Smooth muscle cell (in vitro differentiated cells): ENCODE results near the gene MAPT. TPM values are rescaled to one million over a fixed set of nuclear protein-coding genes. Genes with fewer than 3 reads are reported as not detected.

Source experiments
- DNase-seq: peaks from one replicate; lab custom pipeline; 2025; ENCODE audit not compliant: unreplicated experiment; lab: John Stamatoyannopoulos, UW
- H2AFZ ChIP-seq: fragments of 200-600 bp; sonication (generic); 2 replicates; pipeline ENCODE4 v1.6.0; 2016; ENCODE audit warnings: antibody characterized with exemption, low read depth, mild to moderate bottlenecking
- H3F3A ChIP-seq: fragments of 200-600 bp; sonication (generic); 2 replicates; pipeline ENCODE4 v1.6.0; 2017; ENCODE audit warnings: antibody characterized with exemption, low read depth
- H3K27ac ChIP-seq: fragments of 200-600 bp; sonication (generic); 2 replicates; pipeline ENCODE4 v1.5.1; 2016; ENCODE audit warnings: low read depth, mild to moderate bottlenecking
- H3K27me3 ChIP-seq: fragments of 200-600 bp; sonication (generic); 2 replicates; pipeline ENCODE4 v1.6.1; 2016; ENCODE audit warnings: low read depth, mild to moderate bottlenecking
- H3K36me3 ChIP-seq: fragments of 200-600 bp; sonication (generic); 2 replicates; pipeline ENCODE4 v1.5.1; 2016; ENCODE audit warnings: low read depth
- H3K4me1 ChIP-seq: fragments of 200-600 bp; sonication (generic); 2 replicates; pipeline ENCODE4 v1.5.1; 2016; ENCODE audit warnings: low read depth
- H3K4me2 ChIP-seq: fragments of 200-600 bp; sonication (generic); 2 replicates; pipeline ENCODE4 v1.6.0; 2016; ENCODE audit warnings: mild to moderate bottlenecking
- H3K4me3 ChIP-seq: fragments of 200-600 bp; sonication (generic); 2 replicates; pipeline ENCODE4 v1.5.1; 2016; ENCODE audit warnings: mild to moderate bottlenecking
- H3K79me2 ChIP-seq: fragments of 200-600 bp; sonication (generic); 2 replicates; pipeline ENCODE4 v1.6.0; 2016; ENCODE audit warnings: low read depth, mild to moderate bottlenecking
- H3K9ac ChIP-seq: fragments of 200-600 bp; sonication (generic); 2 replicates; pipeline ENCODE4 v1.6.0; 2016; ENCODE audit warnings: low read depth
- H3K9me3 ChIP-seq: fragments of 200-600 bp; sonication (generic); replicated peaks from 2 replicates; pipeline ENCODE4 v1.5.1; 2016; ENCODE audit warnings: low read depth
- H4K20me1 ChIP-seq: fragments of 200-600 bp; sonication (generic); 2 replicates; pipeline ENCODE4 v1.6.0; 2016; ENCODE audit warnings: low read depth
- WGBS: methylation state at CpG from one replicate; pipeline ENCODE4 v1.1.7; 2016; ENCODE audit warnings: low lambda C conversion rate; 5-methylcytosine and 5-hydroxymethylcytosine counted together
- polyA plus RNA-seq: library from polyadenylated mRNA; unstranded; fragments of >200 nt; fragmentation: Nextera tagmentation; extraction: Ambion mirVana; gene quantifications from 2 replicates; pipeline ENCODE4 v1.2.1, GENCODE V29; 2016
- total RNA-seq: library from RNA; depleted of rRNA; stranded (reverse); fragments of >200 nt; gene quantifications from 2 replicates; pipeline ENCODE4 v1.2.3, GENCODE V29; 2014
- TF ChIP-seq, protein P1 (sequence below): fragments of 200-600 bp; sonication (generic); IDR thresholded peaks from 2 replicates; pipeline ENCODE4 v1.5.1; 2017; ENCODE audit warnings: borderline replicate concordance, mild to moderate bottlenecking, antibody characterized with exemption; ENCODE audit not compliant: insufficient read depth, poor library complexity, severe bottlenecking

Gene MAPT
- total and polyA plus RNA-seq, 2 experiments from 2014 or later: 0.49 to 1.7 TPM

GRCh38 chr17:45850468-45850867, 43.9 kb upstream of the MAPT start:
- no peak overlapping the region for H3K9ac ChIP-seq
- TF ChIP-seq, protein P1, sequence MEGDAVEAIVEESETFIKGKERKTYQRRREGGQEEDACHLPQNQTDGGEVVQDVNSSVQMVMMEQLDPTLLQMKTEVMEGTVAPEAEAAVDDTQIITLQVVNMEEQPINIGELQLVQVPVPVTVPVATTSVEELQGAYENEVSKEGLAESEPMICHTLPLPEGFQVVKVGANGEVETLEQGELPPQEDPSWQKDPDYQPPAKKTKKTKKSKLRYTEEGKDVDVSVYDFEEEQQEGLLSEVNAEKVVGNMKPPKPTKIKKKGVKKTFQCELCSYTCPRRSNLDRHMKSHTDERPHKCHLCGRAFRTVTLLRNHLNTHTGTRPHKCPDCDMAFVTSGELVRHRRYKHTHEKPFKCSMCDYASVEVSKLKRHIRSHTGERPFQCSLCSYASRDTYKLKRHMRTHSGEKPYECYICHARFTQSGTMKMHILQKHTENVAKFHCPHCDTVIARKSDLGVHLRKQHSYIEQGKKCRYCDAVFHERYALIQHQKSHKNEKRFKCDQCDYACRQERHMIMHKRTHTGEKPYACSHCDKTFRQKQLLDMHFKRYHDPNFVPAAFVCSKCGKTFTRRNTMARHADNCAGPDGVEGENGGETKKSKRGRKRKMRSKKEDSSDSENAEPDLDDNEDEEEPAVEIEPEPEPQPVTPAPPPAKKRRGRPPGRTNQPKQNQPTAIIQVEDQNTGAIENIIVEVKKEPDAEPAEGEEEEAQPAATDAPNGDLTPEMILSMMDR: no peak

GRCh38 chr17:45851022-45851421, 43.3 kb upstream of the MAPT start:
- Histone ChIP-seq H3K4me1 (no peaks in the 10 kb centered on the region), H3K27me3 (peaks cover 7% of the 10 kb centered on the region), H3K36me3 (no peaks in the 10 kb centered on the region), H2AFZ (no peak overlapping the region), H3K9ac (no peak overlapping the region), H3K9me3 (no peaks in the 10 kb centered on the region), H3K4me3 (no peak overlapping the region), H3K79me2 (no peaks in the 10 kb centered on the region), H4K20me1 (no peaks in the 10 kb centered on the region), H3K27ac (no peak overlapping the region), H3F3A (no peaks in the 10 kb centered on the region), H3K4me2 (no peak overlapping the region)
- TF ChIP-seq, protein P1: no peak
- WGBS: 89% methylated on average over 6 of the region's 6 CpGs
- DNase-seq: no peak

More at GRCh38 chr17:45850468-45850867, 43.9 kb upstream of the MAPT start:
- no peak for DNase-seq
- Histone ChIP-seq H3K36me3 (no peaks in the 10 kb centered on the region), H3K4me2 (no peak overlapping the region), H3K9me3 (no peaks in the 10 kb centered on the region), H3K27me3 (peaks cover 7% of the 10 kb centered on the region), H3K4me1 (no peaks in the 10 kb centered on the region), H4K20me1 (no peaks in the 10 kb centered on the region), H3K4me3 (no peak overlapping the region), H3F3A (no peaks in the 10 kb centered on the region), H3K79me2 (no peaks in the 10 kb centered on the region), H3K27ac (no peak overlapping the region), H2AFZ (no peak overlapping the region)
- 90% methylated on average over 5 of the region's 5 CpGs for WGBS

DNA sequence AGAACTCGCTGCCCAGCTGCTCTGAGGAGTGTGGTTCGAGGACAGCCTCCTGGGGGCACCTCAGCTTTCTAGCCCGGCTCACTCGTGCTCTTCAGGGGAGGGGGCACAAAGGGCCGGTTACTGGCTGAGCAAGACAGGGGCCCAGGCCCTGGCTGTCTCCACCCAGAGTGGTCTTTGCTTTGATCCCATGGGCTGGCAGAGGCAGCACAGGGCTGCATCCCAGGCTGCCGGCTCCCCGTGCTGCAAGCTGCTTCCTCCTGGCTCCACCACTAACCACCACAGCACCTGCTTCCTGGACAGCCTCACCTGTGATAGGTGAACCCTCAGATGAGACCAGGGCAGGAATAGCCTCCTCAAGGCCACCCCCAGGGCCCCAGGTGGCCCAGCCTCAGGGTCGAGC, 42.9 kb upstream of the MAPT start:
- H2AFZ ChIP-seq: no peak overlapping the region
- DNase-seq: no peak
- no peaks in the 10 kb centered on the region for H3K36me3 ChIP-seq
- H3K27me3 ChIP-seq: peaks cover 7% of the 10 kb centered on the region
- H4K20me1 ChIP-seq: no peaks in the 10 kb centered on the region
- TF ChIP-seq, protein P1: no peak
- no peak overlapping the region for H3K4me3 ChIP-seq
- H3K9ac ChIP-seq: no peak overlapping the region
- no peak overlapping the region for H3K4me2 ChIP-seq
- no peaks in the 10 kb centered on the region for H3F3A ChIP-seq
- H3K4me1 ChIP-seq: no peaks in the 10 kb centered on the region
- H3K27ac ChIP-seq: no peak overlapping the region
- WGBS: 76% methylated on average over 8 of the region's 8 CpGs
- no peaks in the 10 kb centered on the region for H3K79me2 ChIP-seq
- H3K9me3 ChIP-seq: no peaks in the 10 kb centered on the region

- no peaks in the 10 kb centered on the region for H3K9me3 ChIP-seq
- TF ChIP-seq, protein P1: no peak
- WGBS: no CpG with 5 or more reads among the region's 1 CpG
- H3K4me3 ChIP-seq: no peak overlapping the region
- peaks cover 7% of the 10 kb centered on the region for H3K27me3 ChIP-seq
- no peaks in the 10 kb centered on the region for H3K79me2 ChIP-seq
- H3K4me1 ChIP-seq: no peaks in the 10 kb centered on the region
- no peak overlapping the region for H3K4me2 ChIP-seq
- H3K36me3 ChIP-seq: no peaks in the 10 kb centered on the region
- H4K20me1 ChIP-seq: no peaks in the 10 kb centered on the region
- no peak overlapping the region for H2AFZ ChIP-seq
- no peaks in the 10 kb centered on the region for H3F3A ChIP-seq
- no peak for DNase-seq
- H3K9ac ChIP-seq: no peak overlapping the region
- H3K27ac ChIP-seq: no peak overlapping the region
Observed at GRCh38 chr17:45851873-45852272, 42.5 kb upstream of the MAPT start.
